Midbrain (tissue), 1 donor: ENCODE results near the gene DAAM2.
A peak's percentile ranks its signal among the peaks of the same experiment; 100 is the strongest.

Experiments
- DNase-seq: peaks from one replicate; lab custom pipeline; 2025; lab: John Stamatoyannopoulos, UW

Gene DAAM2

GRCh38 chr6:39791850-39792539 lies at the start of gene DAAM2:
Gene DAAM2 (plus strand): TSS chr6:39792376. CDS start chr6:39856303, 63,927 bp downstream.
- peak; percentile 67 for DNase-seq

- DNase-seq = no peak
Measured at GRCh38 chr6:39746795-39747194, 45.4 kb upstream of the DAAM2 start.

DNA sequence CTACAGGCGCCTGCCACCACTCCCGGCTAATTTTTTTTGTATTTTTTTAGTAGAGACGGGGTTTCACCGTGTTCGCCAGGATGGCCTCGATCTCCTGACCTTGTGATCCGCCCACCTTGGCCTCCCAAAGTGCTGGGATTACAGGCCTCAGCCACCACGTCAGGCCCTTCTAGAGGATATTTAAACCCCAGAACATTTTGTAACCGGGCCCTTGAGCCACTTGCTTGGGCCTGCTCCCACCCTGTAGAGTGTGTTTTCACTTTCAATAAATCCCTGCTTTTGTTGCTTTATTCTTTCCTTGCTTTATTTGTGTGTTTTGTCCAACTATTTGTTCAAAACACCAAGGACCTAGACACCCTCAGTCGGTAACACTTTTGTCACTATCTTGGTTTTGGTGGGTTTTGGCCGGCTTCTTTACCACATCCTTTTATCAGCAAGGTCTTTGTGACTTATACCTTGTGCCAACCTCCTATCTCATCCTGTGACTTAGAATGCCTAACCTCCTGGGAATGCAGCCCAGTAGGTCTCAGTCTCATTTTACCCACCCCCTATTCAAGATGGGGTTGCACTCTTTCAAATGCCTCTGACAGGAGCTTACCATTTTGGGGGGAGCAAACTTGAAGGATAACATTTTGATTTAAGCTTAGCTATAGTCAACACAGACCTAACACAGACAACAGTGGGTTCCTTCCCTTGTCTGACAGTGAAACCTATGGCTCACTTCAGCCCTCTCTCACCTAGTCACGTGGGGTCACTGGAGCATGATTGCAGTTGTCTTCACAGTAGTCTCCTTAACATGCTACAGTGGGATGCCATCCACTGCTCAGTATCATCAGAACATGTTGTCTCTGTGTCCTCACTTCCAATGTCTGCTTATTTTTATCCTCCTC lies 39.1 kb upstream of the DAAM2 start:
- no peak for DNase-seq

GRCh38 chr6:39753725-39754045 lies 38.5 kb upstream of the DAAM2 start:
- DNase-seq = peak; percentile 17

- no peak for DNase-seq
Measured at GRCh38 chr6:39754514-39755115, 37.6 kb upstream of the DAAM2 start.

DNA sequence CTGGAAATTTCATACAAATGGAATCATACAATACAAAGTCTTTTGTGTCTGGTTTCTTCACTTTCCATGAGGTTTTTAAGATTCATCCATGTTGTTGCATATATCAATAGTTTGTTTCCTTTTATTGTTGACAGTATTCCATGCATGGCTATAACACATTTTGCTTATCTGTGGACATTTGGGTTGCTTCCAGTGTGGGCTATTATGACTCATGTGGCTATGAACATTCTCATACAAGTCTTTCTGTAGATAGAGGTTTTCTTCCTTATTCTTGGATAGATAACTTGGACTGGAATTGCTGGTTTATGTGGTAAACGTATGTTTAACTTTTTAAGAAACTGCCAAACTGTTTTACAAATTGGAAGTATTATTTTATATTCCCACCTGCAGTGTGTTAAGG lies 36.9 kb upstream of the DAAM2 start:
- no peak for DNase-seq

- DNase-seq = no peak
Measured at GRCh38 chr6:39756582-39756981, 35.6 kb upstream of the DAAM2 start.

DNA sequence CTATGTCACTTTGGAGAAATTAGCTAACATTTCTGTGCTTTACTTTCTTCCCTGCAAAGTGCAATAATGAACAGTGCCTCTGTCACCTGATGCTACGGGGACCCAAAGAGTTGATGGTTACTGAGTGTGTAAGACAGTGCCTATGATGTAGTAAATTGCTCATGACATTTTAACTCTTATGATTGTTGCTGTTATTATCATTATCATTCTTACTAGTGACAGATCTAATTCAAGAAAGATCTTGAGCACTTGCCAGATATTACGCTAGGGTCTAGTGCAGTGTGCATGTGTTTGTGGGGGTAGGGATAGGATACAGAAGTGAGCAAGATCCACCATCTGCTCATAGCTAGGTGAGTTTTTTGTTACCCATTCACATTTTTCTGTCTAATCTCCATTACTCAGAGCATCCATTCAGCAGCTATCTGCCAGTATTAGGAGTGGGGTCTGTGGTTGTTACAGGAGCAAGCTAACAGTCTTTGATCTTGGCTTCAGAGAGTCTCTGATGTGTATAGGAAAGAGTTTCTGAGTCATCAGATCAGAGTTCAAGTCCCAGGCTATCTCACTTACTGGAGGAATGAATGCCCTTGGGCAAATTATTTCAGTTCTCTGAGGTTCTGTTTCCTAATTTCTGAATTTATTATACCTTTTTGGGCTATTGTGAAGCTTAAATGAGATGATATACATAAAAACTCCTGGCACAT lies 33.1 kb upstream of the DAAM2 start:
- DNase-seq = no peak

DNA sequence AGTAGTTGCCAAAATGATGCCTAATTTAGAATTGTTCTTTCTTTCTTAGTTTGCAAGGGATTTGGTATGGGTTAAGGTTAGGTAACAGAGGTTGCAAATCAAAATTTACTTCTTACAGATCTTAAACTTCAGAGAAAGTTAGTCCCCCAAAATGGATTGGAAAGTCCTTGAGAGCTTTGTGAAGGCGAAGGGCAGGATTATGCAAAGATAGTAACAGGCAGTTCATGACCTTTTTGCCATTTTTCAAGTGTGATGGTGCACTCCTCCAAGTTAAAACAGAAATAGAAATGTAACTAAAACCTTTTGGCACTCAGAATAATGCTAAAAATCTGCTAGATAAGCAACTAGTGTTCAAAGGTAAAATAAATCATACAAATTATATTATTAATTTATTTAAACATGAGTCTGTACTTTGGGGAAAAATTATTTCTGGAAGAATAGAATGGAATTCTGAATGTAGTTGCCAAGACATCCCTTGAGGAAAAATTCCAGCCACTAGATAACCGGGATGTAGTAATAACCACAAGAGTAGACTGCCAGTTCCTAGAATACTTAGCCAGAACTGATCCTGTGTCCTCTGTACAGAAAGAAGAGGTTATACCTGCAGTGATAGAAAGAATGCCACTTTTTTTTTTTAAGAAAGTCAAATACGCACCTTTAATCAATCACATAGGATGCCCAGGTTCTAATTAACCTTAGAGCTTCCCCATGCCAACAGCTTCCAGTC lies 31.8 kb upstream of the DAAM2 start:
- no peak for DNase-seq

DNA sequence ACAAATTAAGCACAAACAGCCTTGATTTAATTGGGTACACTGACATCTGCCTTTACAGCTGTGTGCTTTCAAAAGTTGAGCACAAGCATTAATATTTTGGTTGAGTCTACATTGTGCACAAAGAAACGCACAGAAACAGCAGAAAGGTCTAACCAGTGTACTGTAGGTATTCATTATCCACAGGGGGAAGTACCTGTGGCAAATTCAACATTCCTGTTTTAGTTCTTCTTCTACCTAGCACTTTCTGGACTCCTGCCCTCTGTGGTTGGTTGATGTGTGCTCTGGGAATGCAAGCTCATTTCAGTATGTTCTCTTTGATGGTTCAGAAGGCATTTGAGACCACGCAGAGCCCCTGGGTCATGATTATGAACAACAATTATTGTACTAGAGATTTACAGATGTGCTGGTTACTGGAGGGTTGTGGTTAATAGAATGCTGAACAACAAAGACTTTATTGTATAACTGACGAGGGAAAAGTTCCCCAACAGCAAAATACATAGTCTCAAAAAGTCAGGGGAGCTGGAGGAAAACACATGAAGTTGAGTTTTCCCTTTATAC lies 26.6 kb upstream of the DAAM2 start:
- DNase-seq = peak; percentile 12

DNA sequence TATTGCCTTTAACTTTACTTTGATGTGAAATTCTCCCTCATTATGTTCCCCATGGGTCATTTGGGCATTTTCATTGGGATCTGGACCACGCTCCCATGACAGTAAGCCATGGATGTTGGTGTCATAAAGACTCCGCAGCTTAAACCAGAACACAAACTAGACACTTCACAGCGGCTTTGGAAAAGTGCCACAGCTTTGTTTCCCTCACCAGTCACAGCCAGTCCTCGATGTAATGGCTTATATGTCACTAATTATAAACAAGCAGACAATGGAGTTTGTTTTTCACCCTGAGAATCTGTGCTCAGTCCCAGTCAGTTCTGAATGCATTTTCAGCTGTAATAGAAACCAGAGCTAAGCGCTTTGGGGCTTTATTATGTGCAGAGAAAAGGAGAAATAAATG lies 23.2 kb upstream of the DAAM2 start:
- DNase-seq = peak; percentile 80

DNA sequence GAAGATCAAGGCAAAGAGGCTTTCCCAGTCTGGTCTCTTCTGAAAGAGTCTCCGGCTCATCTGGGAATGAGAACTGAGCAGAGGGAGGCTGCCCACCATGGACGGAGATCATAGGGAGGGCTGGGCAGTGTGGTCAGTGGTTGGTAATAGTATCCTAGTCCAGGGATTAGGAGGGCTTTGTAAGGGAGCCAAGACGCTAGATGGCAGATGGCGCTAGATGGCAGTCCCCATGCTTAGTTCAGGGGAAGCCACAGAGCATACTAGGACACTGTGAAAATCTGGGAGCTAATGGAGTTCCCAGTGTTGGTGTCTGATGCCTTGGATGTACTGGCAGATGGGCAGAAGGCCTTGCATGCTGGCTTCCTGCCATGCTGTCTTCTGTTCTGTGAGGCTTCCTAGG lies 21.7 kb upstream of the DAAM2 start:
- peak; percentile 64 for DNase-seq

- DNase-seq = no peak
Measured at GRCh38 chr6:39772559-39773273, 19.5 kb upstream of the DAAM2 start.

GRCh38 chr6:39773782-39774181 lies 18.4 kb upstream of the DAAM2 start:
- DNase-seq = peak; percentile 30

DNA sequence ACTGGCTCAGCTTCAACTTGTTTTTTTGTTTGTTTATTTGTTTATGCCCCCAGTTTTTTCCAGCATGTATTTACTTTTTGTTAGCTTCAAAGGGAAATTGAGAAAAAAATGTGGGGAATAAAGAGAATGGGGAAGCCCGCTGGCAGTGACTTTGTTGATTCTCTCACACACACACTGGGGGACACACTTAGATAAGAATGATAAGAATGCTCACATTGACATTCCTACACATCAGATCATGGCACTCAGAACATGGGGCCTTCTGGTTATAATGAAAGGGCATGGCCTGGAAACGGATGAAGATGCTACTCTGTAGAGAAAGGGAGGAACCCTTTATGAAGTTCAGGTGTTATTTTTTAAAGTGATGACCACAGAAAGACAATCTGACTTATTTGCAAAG lies 15.6 kb upstream of the DAAM2 start:
- no peak for DNase-seq

DNA sequence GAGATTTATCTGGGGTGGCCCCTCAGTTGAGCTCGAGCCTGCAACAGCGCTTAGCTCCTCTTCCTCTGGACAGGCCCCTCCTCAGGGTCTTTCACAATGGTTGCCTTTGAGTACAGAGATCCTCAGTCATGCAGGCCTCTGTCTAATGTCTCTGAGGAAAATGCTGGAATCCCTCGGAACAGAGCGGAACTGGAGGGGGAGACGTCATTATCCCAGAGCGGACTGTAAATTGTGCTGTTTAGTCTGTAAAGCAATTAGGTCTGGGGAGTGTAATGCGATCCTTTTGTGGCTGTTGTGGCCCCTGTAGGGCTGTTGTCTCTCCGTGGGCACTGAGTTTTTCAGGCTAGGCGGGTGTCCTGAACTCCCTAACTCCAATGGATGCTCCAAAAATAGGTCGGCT lies 15.0 kb upstream of the DAAM2 start:
- DNase-seq = no peak

DNA sequence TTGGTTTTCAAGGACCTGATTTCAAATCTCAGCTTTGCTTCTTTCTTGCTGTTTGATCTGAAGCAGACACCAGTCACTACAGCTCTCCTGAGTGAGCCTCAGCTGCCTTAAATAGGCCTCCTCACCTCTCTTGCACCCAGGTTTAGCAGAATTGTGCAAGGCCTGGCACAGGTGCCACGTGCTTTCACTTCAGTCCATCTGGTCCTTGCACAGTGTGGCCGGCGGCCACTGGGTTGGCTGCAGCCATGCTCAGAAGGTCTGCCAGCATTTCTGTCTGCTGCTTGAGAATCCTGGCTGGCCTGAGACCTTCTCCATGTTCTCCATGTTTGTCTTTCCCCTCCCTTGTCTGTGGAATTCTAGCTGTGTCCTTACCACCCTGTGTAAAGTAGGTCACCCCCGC lies 14.5 kb upstream of the DAAM2 start:
- peak; percentile 25 for DNase-seq

DNA sequence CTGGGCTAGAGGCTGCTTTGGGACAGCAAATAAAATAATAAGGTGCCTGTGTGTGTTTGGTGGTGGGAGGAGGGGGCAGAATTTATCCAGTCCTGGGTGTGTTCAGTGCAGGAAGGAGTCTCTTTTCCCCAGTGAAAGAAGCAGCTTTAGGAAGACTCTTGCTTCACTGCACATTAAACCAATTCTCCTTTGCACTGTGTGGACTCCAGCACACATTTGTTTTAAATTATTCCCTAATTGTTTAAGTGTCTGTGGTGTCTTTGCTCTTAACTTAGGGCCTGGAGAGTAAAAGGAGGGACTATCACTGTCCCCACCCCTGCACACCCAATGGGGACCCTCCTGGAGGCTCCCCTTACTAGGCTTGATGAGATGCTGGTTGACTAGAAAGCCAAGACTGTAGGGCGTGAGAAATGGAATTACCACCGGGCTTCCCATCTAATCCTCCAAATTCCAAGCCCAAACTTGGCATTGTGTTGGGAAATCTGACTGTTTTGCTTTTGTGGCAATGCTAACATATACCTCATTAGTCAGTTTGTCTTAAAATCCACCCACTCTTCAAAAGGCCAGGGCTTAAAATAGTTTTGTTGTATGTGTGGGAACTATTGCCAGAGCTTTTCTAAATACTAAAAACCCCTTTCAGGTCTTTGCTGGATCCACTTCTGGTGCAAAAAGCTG lies 13.5 kb upstream of the DAAM2 start:
- DNase-seq = no peak

- no peak for DNase-seq
Measured at GRCh38 chr6:39785281-39785680, 6.9 kb upstream of the DAAM2 start.

- no peak for DNase-seq
Measured at GRCh38 chr6:39786649-39787048, 5.5 kb upstream of the DAAM2 start.
